ENCODE measurements around the gene PRKAR2B.

GRCh38 chr7:107145067-107145838 lies 100.7 kb downstream of the PRKAR2B start:
- TF ChIP-seq CTCF (IDR thresholded peaks at IDR 0.05) (no peak), POLR2A (IDR thresholded peaks at IDR 0.05) (no peak)
